ENCODE results near the gene EIF5A. TPM values are rescaled to one million over a fixed set of nuclear protein-coding genes. Genes with fewer than 3 reads are reported as not detected.

Gene EIF5A
- polyA plus RNA-seq, 2 of the 4 experiments (the other 2 are of a cell fraction) = 969 to 1,918 TPM

DNA sequence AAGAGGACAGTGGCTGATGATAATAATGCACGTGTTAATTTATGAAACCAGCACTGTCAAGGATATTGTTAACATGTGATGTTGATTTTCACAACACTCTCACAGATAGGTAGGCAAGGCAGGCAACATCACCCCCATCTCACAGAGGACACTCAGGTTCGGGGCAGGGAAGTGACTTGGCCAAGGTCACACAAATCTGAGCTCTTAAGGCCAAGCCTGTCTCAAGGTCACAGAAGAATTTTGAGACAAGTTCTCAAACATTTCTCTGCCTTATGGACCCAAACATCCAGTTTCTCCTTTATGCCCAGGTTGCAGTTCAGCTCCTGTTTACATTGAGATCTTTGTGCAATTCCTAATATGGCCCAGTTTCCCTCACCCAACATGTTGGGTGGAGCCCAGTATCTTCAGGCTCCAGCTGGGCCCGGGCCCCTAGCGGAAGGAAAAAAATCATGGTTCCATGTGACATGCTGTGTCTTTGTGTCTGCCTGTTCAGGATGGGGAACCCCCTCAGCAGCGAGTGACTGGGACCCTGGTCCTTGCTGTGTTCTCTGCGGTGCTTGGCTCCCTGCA is 24.6 kb upstream of the EIF5A start:
- CTCF ChIA-PET = interaction anchor here (1.1 to 13.5 kb wide), 12 partner anchors 8 to 278 kb away, joined by 3 to 446 read pairs (median 6); partner anchors contain the start of gene GABARAP
- FAIRE-seq = no peak
- POLR2A ChIA-PET = interaction anchor here (1.1 kb wide), 1 partner anchor 22 kb away, joined by 11 read pairs; no protein-coding TSS in a partner anchor
- Histone ChIP-seq H3K27ac (no peak overlapping the region), H3K4me2 (no peak overlapping the region), H3K4me1 (peaks cover 11% of the 10 kb centered on the region), H3K9me3 (no peaks in the 10 kb centered on the region), H3K4me3 (no peak overlapping the region)
- 72% methylated on average over 6 of the region's 6 CpGs for WGBS (ENCODE audit: missing lambda C conversion rate)
- DNase-seq (ENCODE audit: low read depth in 1 of 2, low spot score in 1 of 2) = no peak
- TF ChIP-seq REST (IDR thresholded peaks at IDR 0.05) = peak; percentile 34; the same call in 1 of the 2 replicates
- TF ChIP-seq SMC3 (IDR thresholded peaks at IDR 0.05) = no peak
- TF ChIP-seq ZC3H11A (IDR thresholded peaks at IDR 0.05) = no peak
- no peak for ATAC-seq

DNA sequence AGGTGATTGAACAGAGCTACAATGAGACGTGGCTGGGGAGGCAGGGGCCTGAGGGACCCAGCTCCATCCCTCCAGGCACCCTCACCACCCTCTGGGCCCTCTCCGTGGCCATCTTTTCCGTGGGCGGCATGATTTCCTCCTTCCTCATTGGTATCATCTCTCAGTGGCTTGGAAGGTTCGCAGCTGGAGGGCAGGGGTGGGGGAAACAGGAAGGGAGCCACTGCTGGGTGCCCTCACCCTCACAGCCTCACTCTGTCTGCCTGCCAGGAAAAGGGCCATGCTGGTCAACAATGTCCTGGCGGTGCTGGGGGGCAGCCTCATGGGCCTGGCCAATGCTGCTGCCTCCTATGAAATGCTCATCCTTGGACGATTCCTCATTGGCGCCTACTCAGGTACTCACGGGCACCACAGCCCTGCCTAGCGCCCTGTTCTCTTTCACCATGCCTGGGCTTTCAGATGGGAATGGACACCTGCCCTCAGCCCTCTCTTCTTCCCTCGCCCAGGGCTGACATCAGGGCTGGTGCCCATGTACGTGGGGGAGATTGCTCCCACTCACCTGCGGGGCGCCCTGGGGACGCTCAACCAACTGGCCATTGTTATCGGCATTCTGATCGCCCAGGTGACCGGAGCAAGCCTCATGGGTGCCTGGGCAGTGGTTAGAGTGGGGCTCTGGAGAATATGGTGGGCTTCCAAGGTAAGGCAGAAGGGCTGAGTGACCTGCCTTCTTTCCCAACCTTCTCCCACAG is 23.8 kb upstream of the EIF5A start:
- Histone ChIP-seq H3K4me1 (peaks cover 11% of the 10 kb centered on the region), H3K27ac (no peak overlapping the region), H3K9me3 (no peaks in the 10 kb centered on the region), H3K4me3 (no peak overlapping the region), H3K4me2 (no peak overlapping the region)
- no peak for TF ChIP-seq NFE2L2 (conservative IDR thresholded peaks at IDR 0.05; ENCODE audit: low read length)
- no peak for TF ChIP-seq GATA3 (IDR thresholded peaks at IDR 0.05; ENCODE audit: borderline replicate concordance)
- no peak for TF ChIP-seq CBX8 (IDR thresholded peaks at IDR 0.05)
- TF ChIP-seq ATOH8 (CRISPR knock-in tag; IDR thresholded peaks at IDR 0.05; ENCODE audit: low read depth) = no peak
- no peak for TF ChIP-seq FOSL2 (IDR thresholded peaks at IDR 0.05)
- no peak for TF ChIP-seq FOSL2 (CRISPR knock-in tag; IDR thresholded peaks at IDR 0.05)
- TF ChIP-seq, protein P1, sequence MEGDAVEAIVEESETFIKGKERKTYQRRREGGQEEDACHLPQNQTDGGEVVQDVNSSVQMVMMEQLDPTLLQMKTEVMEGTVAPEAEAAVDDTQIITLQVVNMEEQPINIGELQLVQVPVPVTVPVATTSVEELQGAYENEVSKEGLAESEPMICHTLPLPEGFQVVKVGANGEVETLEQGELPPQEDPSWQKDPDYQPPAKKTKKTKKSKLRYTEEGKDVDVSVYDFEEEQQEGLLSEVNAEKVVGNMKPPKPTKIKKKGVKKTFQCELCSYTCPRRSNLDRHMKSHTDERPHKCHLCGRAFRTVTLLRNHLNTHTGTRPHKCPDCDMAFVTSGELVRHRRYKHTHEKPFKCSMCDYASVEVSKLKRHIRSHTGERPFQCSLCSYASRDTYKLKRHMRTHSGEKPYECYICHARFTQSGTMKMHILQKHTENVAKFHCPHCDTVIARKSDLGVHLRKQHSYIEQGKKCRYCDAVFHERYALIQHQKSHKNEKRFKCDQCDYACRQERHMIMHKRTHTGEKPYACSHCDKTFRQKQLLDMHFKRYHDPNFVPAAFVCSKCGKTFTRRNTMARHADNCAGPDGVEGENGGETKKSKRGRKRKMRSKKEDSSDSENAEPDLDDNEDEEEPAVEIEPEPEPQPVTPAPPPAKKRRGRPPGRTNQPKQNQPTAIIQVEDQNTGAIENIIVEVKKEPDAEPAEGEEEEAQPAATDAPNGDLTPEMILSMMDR (IDR thresholded peaks at IDR 0.05) = no peak
- TF ChIP-seq EHF (CRISPR knock-in tag; IDR thresholded peaks at IDR 0.05) = no peak
- TF ChIP-seq RAD21 (conservative IDR thresholded peaks at IDR 0.05 in 1 of 2, IDR thresholded peaks at IDR 0.05 in 1 of 2) = no peak
- no peak for TF ChIP-seq ESRRA (IDR thresholded peaks at IDR 0.05; ENCODE audit: borderline replicate concordance, low read length)
- TF ChIP-seq EHMT2 (IDR thresholded peaks at IDR 0.05; ENCODE audit: low read depth) = no peak
- no peak for TF ChIP-seq TP53 (CRISPR knock-in tag; IDR thresholded peaks at IDR 0.05)
- no peak for TF ChIP-seq POLR2A (IDR thresholded peaks at IDR 0.05; ENCODE audit: low read length)
- TF ChIP-seq HEYL (CRISPR knock-in tag; IDR thresholded peaks at IDR 0.05) = no peak
- TF ChIP-seq SMC3 (IDR thresholded peaks at IDR 0.05) = no peak
- no peak for TF ChIP-seq RNF2 (IDR thresholded peaks at IDR 0.05; ENCODE audit: borderline replicate concordance, low read depth)
- TF ChIP-seq REST (IDR thresholded peaks at IDR 0.05) = no peak
- TF ChIP-seq JUNB (IDR thresholded peaks at IDR 0.05) = no peak
- TF ChIP-seq SREBF2 (IDR thresholded peaks at IDR 0.05) = no peak
- TF ChIP-seq PBX3 (IDR thresholded peaks at IDR 0.05) = no peak
- no peak for FAIRE-seq
- WGBS (ENCODE audit: missing lambda C conversion rate) = 79% methylated on average over 18 of the region's 18 CpGs
- CTCF ChIA-PET = interaction anchor here (1.0 to 13.5 kb wide), 10 partner anchors 8 to 277 kb away, joined by 3 to 446 read pairs (median 5); partner anchors contain the start of gene CTDNEP1
- ATAC-seq = no peak
- no peak for DNase-seq (ENCODE audit: low read depth in 1 of 2, low spot score in 1 of 2)
- POLR2A ChIA-PET = no interaction called here

Measured in A549 (cell line).